HepG2 (cell line): ENCODE measurements around the gene GPR137. TPM values are rescaled to one million over a fixed set of nuclear protein-coding genes. Genes with fewer than 3 reads are reported as not detected.
A peak's percentile ranks its signal among the peaks of the same experiment; 100 is the strongest.

Experiments
- CHCHD3 ChIP-seq: sonication (generic); formaldehyde crosslinking; IDR thresholded peaks from 2 replicates; pipeline ENCODE4 v1.8.0; 2022; ENCODE audit warnings: mild to moderate bottlenecking, missing genetic modification reagents, moderate library complexity
- HOXD1 ChIP-seq: sonication (generic); formaldehyde crosslinking; IDR thresholded peaks from 2 replicates; pipeline ENCODE4 v1.5.0; 2020; ENCODE audit warnings: missing genetic modification reagents
- ISX ChIP-seq: sonication (generic); formaldehyde crosslinking; conservative IDR thresholded peaks from 2 replicates; pipeline ENCODE4 v1.5.0; 2020; ENCODE audit warnings: missing genetic modification reagents
- KAT2B ChIP-seq: fragments of 150-350 bp; IDR thresholded peaks from 2 replicates; pipeline ENCODE4 v1.6.1; 2014; ENCODE audit warnings: low read depth, low read length, borderline replicate concordance
- MAFG ChIP-seq: sonication (generic); formaldehyde crosslinking; IDR thresholded peaks from 2 replicates; pipeline ENCODE4 v1.5.1; 2020; ENCODE audit warnings: mild to moderate bottlenecking, missing genetic modification reagents
- MED8 ChIP-seq: sonication (generic); formaldehyde crosslinking; IDR thresholded peaks from 2 replicates; pipeline ENCODE4 v1.8.1; 2023; ENCODE audit warnings: mild to moderate bottlenecking, missing genetic modification reagents; ENCODE audit not compliant: insufficient replicate concordance
- NFKB2 ChIP-seq: sonication (generic); formaldehyde crosslinking; IDR thresholded peaks from 2 replicates; pipeline ENCODE4 v1.4.0; 2020; ENCODE audit warnings: missing genetic modification reagents, borderline replicate concordance
- NFYB ChIP-seq: sonication (generic); formaldehyde crosslinking; IDR thresholded peaks from 2 replicates; pipeline ENCODE4 v1.4.0; 2020; ENCODE audit warnings: missing genetic modification reagents
- NR3C1 ChIP-seq: sonication (generic); formaldehyde crosslinking; IDR thresholded peaks from 2 replicates; pipeline ENCODE4 v1.4.0; 2020; ENCODE audit warnings: missing genetic modification reagents
- RFX1 ChIP-seq: fragments of 450-650 bp; IDR thresholded peaks from 2 replicates; pipeline ENCODE4 v1.6.1; 2017
- THRA ChIP-seq: sonication (generic); formaldehyde crosslinking; IDR thresholded peaks from 2 replicates; pipeline ENCODE4 v1.4.0; 2020; ENCODE audit warnings: missing genetic modification reagents, borderline replicate concordance
- TOPORS ChIP-seq: sonication (generic); formaldehyde crosslinking; IDR thresholded peaks from 2 replicates; pipeline ENCODE4 v1.8.0; 2023; ENCODE audit warnings: mild to moderate bottlenecking, missing genetic modification reagents
- TSC22D2 ChIP-seq: sonication (generic); formaldehyde crosslinking; IDR thresholded peaks from 2 replicates; pipeline ENCODE4 v1.5.1; 2020; ENCODE audit warnings: missing genetic modification reagents, mild to moderate bottlenecking, borderline replicate concordance
- XBP1 ChIP-seq: sonication (generic); formaldehyde crosslinking; IDR thresholded peaks from 2 replicates; pipeline ENCODE4 v1.5.0; 2020; ENCODE audit warnings: missing genetic modification reagents
- ZMYM2 ChIP-seq: sonication (generic); formaldehyde crosslinking; IDR thresholded peaks from 2 replicates; pipeline ENCODE4 v1.8.0; 2022; ENCODE audit warnings: mild to moderate bottlenecking, missing genetic modification reagents
- ZNF234 ChIP-seq: sonication (generic); formaldehyde crosslinking; conservative IDR thresholded peaks from 2 replicates; pipeline ENCODE4 v1.5.1; 2020; ENCODE audit warnings: mild to moderate bottlenecking, missing genetic modification reagents
- ZNF280B ChIP-seq: sonication (generic); formaldehyde crosslinking; IDR thresholded peaks from 2 replicates; pipeline ENCODE4 v1.5.0; 2020; ENCODE audit warnings: missing genetic modification reagents, mild to moderate bottlenecking, borderline replicate concordance
- ZNF282 ChIP-seq: fragments of 450-650 bp; IDR thresholded peaks from 2 replicates; pipeline ENCODE4 v1.6.1; 2018; ENCODE audit not compliant: partially characterized antibody
- ZNF678 ChIP-seq: sonication (generic); formaldehyde crosslinking; IDR thresholded peaks from 2 replicates; pipeline ENCODE4 v1.4.0; 2020; ENCODE audit warnings: mild to moderate bottlenecking, missing genetic modification reagents
- ZNF784 ChIP-seq: sonication (generic); formaldehyde crosslinking; IDR thresholded peaks from 2 replicates; pipeline ENCODE4 v1.5.1; 2020; ENCODE audit warnings: missing genetic modification reagents, mild to moderate bottlenecking, borderline replicate concordance
- polyA plus RNA-seq, 8 experiments: library from polyadenylated mRNA; depleted of rRNA in 3 of 8; stranded (reverse) in 7 of 8; unstranded in 1 of 8; fragments of >200 nt; fragmentation: Illumina TruSeq in 4 of 8; extraction: Trizol in 4 of 8; gene quantifications; 2 replicates each; pipeline versions ENCODE4 v1.2.1 to v1.2.3, GENCODE V29; 2011 to 2016; ENCODE audit warnings: low read depth in 4 of 8, missing spikeins in 1 of 8, mixed read lengths in 1 of 8; ENCODE audit not compliant: insufficient read depth in 1 of 8
- total RNA-seq, 5 experiments: library from RNA; depleted of rRNA; stranded (reverse); fragments of >200 nt; fragmentation: Illumina TruSeq; extraction: Trizol; gene quantifications; 2 replicates each; pipeline ENCODE4 v1.2.3, GENCODE V29; 2016; ENCODE audit warnings: low read depth in 1 of 5
- TF ChIP-seq, protein P1 (sequence below): sonication (generic); formaldehyde crosslinking; IDR thresholded peaks from 2 replicates; pipeline ENCODE4 v1.8.0; 2022; ENCODE audit warnings: missing genetic modification reagents, mild to moderate bottlenecking, moderate library complexity, borderline replicate concordance
- TF ChIP-seq, protein P2 (sequence below): sonication (generic); formaldehyde crosslinking; IDR thresholded peaks from 2 replicates; pipeline ENCODE4 v1.5.0; 2020; ENCODE audit warnings: mild to moderate bottlenecking, missing genetic modification reagents

The GPR137 gene
- total and polyA plus RNA-seq, 2 of the 13 experiments (the other 11 are each of a cell fraction or from before 2014, with no cell fraction given), result 8.5 to 13.2 TPM

DNA sequence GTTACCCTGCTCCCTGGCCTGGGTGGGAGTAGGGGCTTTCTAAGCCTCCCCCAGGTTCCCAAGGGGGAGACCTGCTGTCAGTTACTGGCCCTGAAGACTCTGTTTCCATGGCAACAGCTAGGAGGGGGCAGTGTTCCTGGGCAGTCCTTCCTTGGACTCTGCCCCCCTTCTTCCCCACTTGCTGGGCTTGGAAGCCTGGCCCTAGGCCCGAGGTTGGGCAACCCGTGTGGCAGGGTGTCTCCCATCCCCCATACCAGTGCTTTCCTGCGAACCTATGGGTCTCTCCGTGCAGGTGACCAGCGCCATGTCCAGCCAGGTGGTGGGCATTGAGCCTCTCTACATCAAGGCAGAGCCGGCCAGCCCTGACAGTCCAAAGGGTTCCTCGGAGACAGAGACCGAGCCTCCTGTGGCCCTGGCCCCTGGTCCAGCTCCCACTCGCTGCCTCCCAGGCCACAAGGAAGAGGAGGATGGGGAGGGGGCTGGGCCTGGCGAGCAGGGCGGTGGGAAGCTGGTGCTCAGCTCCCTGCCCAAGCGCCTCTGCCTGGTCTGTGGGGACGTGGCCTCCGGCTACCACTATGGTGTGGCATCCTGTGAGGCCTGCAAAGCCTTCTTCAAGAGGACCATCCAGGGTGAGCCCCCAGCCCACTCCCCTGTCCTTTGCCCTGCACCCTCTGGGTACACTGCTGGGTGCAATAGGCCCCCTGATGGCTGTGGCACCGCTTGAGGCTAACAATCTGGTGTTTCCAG lies 21.4 kb downstream of the GPR137 start (continued):
- TF ChIP-seq NR3C1, result no peak
- no peak for TF ChIP-seq THRA (CRISPR knock-in tag)
- no peak for TF ChIP-seq TSC22D2 (CRISPR knock-in tag)
- no peak for TF ChIP-seq KAT2B
- no peak for TF ChIP-seq MAFG (CRISPR knock-in tag)
- no peak for TF ChIP-seq ZNF234 (CRISPR knock-in tag)
- TF ChIP-seq, protein P1, sequence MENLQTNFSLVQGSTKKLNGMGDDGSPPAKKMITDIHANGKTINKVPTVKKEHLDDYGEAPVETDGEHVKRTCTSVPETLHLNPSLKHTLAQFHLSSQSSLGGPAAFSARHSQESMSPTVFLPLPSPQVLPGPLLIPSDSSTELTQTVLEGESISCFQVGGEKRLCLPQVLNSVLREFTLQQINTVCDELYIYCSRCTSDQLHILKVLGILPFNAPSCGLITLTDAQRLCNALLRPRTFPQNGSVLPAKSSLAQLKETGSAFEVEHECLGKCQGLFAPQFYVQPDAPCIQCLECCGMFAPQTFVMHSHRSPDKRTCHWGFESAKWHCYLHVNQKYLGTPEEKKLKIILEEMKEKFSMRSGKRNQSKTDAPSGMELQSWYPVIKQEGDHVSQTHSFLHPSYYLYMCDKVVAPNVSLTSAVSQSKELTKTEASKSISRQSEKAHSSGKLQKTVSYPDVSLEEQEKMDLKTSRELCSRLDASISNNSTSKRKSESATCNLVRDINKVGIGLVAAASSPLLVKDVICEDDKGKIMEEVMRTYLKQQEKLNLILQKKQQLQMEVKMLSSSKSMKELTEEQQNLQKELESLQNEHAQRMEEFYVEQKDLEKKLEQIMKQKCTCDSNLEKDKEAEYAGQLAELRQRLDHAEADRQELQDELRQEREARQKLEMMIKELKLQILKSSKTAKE (CRISPR knock-in tag), result no peak
- TF ChIP-seq TOPORS, result no peak
- TF ChIP-seq ZNF678 (CRISPR knock-in tag), result no peak
- TF ChIP-seq ZNF282, result no peak
- no peak for TF ChIP-seq XBP1 (CRISPR knock-in tag)
- TF ChIP-seq, protein P2, sequence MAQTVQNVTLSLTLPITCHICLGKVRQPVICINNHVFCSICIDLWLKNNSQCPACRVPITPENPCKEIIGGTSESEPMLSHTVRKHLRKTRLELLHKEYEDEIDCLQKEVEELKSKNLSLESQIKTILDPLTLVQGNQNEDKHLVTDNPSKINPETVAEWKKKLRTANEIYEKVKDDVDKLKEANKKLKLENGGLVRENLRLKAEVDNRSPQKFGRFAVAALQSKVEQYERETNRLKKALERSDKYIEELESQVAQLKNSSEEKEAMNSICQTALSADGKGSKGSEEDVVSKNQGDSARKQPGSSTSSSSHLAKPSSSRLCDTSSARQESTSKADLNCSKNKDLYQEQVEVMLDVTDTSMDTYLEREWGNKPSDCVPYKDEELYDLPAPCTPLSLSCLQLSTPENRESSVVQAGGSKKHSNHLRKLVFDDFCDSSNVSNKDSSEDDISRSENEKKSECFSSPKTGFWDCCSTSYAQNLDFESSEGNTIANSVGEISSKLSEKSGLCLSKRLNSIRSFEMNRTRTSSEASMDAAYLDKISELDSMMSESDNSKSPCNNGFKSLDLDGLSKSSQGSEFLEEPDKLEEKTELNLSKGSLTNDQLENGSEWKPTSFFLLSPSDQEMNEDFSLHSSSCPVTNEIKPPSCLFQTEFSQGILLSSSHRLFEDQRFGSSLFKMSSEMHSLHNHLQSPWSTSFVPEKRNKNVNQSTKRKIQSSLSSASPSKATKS, result no peak
- peak; percentile 50; the same call in 1 of the 2 replicates for TF ChIP-seq ZNF280B (CRISPR knock-in tag)
- TF ChIP-seq CHCHD3, result no peak
- TF ChIP-seq NFYB (CRISPR knock-in tag), result no peak
- peak; percentile 79 for TF ChIP-seq RFX1
- TF ChIP-seq HOXD1 (CRISPR knock-in tag), result no peak
- TF ChIP-seq ZNF784 (CRISPR knock-in tag), result no peak
- TF ChIP-seq NFKB2 (CRISPR knock-in tag), result 0 out of 2 replicates have a peak, but pooled peaks have one; percentile 35
- TF ChIP-seq ISX (CRISPR knock-in tag), result no peak
- no peak for TF ChIP-seq ZMYM2 (CRISPR knock-in tag)
- TF ChIP-seq MED8 (CRISPR knock-in tag), result peak; percentile 50
